HEK293 (cell line): ENCODE results near the gene ZNF507.

ENCODE experiments used
- GLIS2 ChIP-seq: fragments of 450-650 bp; formaldehyde crosslinking; IDR thresholded peaks from 2 replicates; pipeline ENCODE4 v1.5.1; 2016; ENCODE audit warnings: missing biosample characterization, missing genetic modification characterization
- HIC1 ChIP-seq: fragments of 450-650 bp; formaldehyde crosslinking; IDR thresholded peaks from 2 replicates; pipeline ENCODE4 v1.5.1; 2016; ENCODE audit warnings: missing biosample characterization, missing genetic modification characterization
- KLF10 ChIP-seq: fragments of 450-650 bp; IDR thresholded peaks from 2 replicates; pipeline ENCODE4 v1.5.1; 2018; ENCODE audit warnings: missing biosample characterization, mild to moderate bottlenecking, missing genetic modification characterization
- KLF9 ChIP-seq: fragments of 450-650 bp; formaldehyde crosslinking; IDR thresholded peaks from 2 replicates; pipeline ENCODE4 v1.5.1; 2016; ENCODE audit warnings: missing biosample characterization, missing genetic modification characterization, low read depth
- PRDM10 ChIP-seq: fragments of 450-650 bp; formaldehyde crosslinking; IDR thresholded peaks from 2 replicates; pipeline ENCODE4 v1.5.1; 2016; ENCODE audit warnings: missing biosample characterization, missing genetic modification characterization
- SP3 ChIP-seq: fragments of 450-650 bp; formaldehyde crosslinking; IDR thresholded peaks from 2 replicates; pipeline ENCODE4 v1.5.1; 2016; ENCODE audit warnings: missing biosample characterization, missing genetic modification characterization
- SP7 ChIP-seq: fragments of 450-650 bp; formaldehyde crosslinking; IDR thresholded peaks from 2 replicates; pipeline ENCODE4 v1.5.1; 2016; ENCODE audit warnings: missing biosample characterization, missing genetic modification characterization
- ZBTB10 ChIP-seq: fragments of 450-650 bp; formaldehyde crosslinking; IDR thresholded peaks from 2 replicates; pipeline ENCODE4 v1.5.1; 2016; ENCODE audit warnings: missing biosample characterization, missing genetic modification characterization
- ZBTB20 ChIP-seq: fragments of 450-650 bp; formaldehyde crosslinking; IDR thresholded peaks from 2 replicates; pipeline ENCODE4 v1.5.1; 2016; ENCODE audit warnings: missing biosample characterization, missing genetic modification characterization
- ZBTB6 ChIP-seq: fragments of 450-650 bp; formaldehyde crosslinking; IDR thresholded peaks from 2 replicates; pipeline ENCODE4 v1.5.1; 2017; ENCODE audit warnings: missing biosample characterization, missing genetic modification characterization
- ZFHX2 ChIP-seq: fragments of 450-650 bp; formaldehyde crosslinking; conservative IDR thresholded peaks from 2 replicates; pipeline ENCODE4 v1.5.1; 2016; ENCODE audit warnings: missing biosample characterization, missing genetic modification characterization
- ZNF138 ChIP-seq: fragments of 450-650 bp; formaldehyde crosslinking; IDR thresholded peaks from 2 replicates; pipeline ENCODE4 v1.5.1; 2016; ENCODE audit warnings: missing biosample characterization, missing genetic modification characterization, borderline replicate concordance
- ZNF18 ChIP-seq: fragments of 450-650 bp; formaldehyde crosslinking; IDR thresholded peaks from 2 replicates; pipeline ENCODE4 v1.5.1; 2016; ENCODE audit warnings: missing biosample characterization, missing genetic modification characterization
- ZNF398 ChIP-seq: fragments of 450-650 bp; formaldehyde crosslinking; IDR thresholded peaks from 2 replicates; pipeline ENCODE4 v1.5.1; 2017; ENCODE audit warnings: missing biosample characterization, missing genetic modification characterization
- ZNF514 ChIP-seq: fragments of 450-650 bp; formaldehyde crosslinking; IDR thresholded peaks from 2 replicates; pipeline ENCODE4 v1.5.1; 2016; ENCODE audit warnings: missing biosample characterization, missing genetic modification characterization
- ZNF561 ChIP-seq: fragments of 450-650 bp; IDR thresholded peaks from 2 replicates; pipeline ENCODE4 v1.5.1; 2018; ENCODE audit warnings: missing biosample characterization, missing genetic modification characterization, borderline replicate concordance
- ZNF600 ChIP-seq: fragments of 450-650 bp; formaldehyde crosslinking; IDR thresholded peaks from 2 replicates; pipeline ENCODE4 v1.5.1; 2016; ENCODE audit warnings: missing biosample characterization, missing genetic modification characterization
- ZNF704 ChIP-seq: fragments of 450-650 bp; formaldehyde crosslinking; IDR thresholded peaks from 2 replicates; pipeline ENCODE4 v1.5.1; 2016; ENCODE audit warnings: missing biosample characterization, missing genetic modification characterization
- ZNF76 ChIP-seq: fragments of 450-650 bp; formaldehyde crosslinking; IDR thresholded peaks from 2 replicates; pipeline ENCODE4; 2016; ENCODE audit warnings: low read depth, missing biosample characterization, missing genetic modification characterization, borderline replicate concordance
- ZNF768 ChIP-seq: fragments of 450-650 bp; formaldehyde crosslinking; IDR thresholded peaks from 2 replicates; pipeline ENCODE4 v1.5.1; 2018; ENCODE audit warnings: missing biosample characterization, mild to moderate bottlenecking, missing genetic modification characterization
- ZNF837 ChIP-seq: fragments of 450-650 bp; formaldehyde crosslinking; IDR thresholded peaks from 2 replicates; pipeline ENCODE4 v1.5.1; 2016; ENCODE audit warnings: missing biosample characterization, missing genetic modification characterization
- ZXDB ChIP-seq: fragments of 450-650 bp; formaldehyde crosslinking; IDR thresholded peaks from 2 replicates; pipeline ENCODE4 v1.5.1; 2016; ENCODE audit warnings: missing biosample characterization, missing genetic modification characterization

The ZNF507 gene

GRCh38 chr19:32343550-32344262 is 1.7 kb upstream of the ZNF507 start (continued):
- TF ChIP-seq ZNF398 (tag by site-specific recombination) (no peak), ZNF561 (no peak), KLF9 (tag by site-specific recombination) (no peak), ZBTB10 (tag by site-specific recombination) (no peak), PRDM10 (tag by site-specific recombination) (no peak), ZBTB20 (tag by site-specific recombination) (no peak), ZBTB6 (no peak), ZNF704 (tag by site-specific recombination) (no peak), ZNF514 (tag by site-specific recombination) (no peak), ZNF18 (tag by site-specific recombination) (no peak), ZNF138 (tag by site-specific recombination) (no peak), ZNF600 (no peak), SP7 (tag by site-specific recombination) (peak; percentile 75), KLF10 (tag by site-specific recombination) (no peak), SP3 (tag by site-specific recombination) (0 out of 2 replicates have a peak, but pooled peaks have one; percentile 15), HIC1 (tag by site-specific recombination) (no peak), ZFHX2 (tag by site-specific recombination) (peak; percentile 66), ZNF837 (tag by site-specific recombination) (no peak), ZXDB (0 out of 2 replicates have a peak, but pooled peaks have one; percentile 19), GLIS2 (no peak), ZNF76 (tag by site-specific recombination) (no peak), ZNF768 (tag by site-specific recombination) (no peak)
